Measurements from ENCODE around the gene ZMIZ1. TPM values are rescaled to one million over a fixed set of nuclear protein-coding genes. Genes with fewer than 3 reads are reported as not detected.
A peak's percentile ranks its signal among the peaks of the same experiment; 100 is the strongest.

Gene ZMIZ1
- total and polyA plus RNA-seq, 2 donors from 2014 or later = 14.2 to 97.6 TPM

DNA sequence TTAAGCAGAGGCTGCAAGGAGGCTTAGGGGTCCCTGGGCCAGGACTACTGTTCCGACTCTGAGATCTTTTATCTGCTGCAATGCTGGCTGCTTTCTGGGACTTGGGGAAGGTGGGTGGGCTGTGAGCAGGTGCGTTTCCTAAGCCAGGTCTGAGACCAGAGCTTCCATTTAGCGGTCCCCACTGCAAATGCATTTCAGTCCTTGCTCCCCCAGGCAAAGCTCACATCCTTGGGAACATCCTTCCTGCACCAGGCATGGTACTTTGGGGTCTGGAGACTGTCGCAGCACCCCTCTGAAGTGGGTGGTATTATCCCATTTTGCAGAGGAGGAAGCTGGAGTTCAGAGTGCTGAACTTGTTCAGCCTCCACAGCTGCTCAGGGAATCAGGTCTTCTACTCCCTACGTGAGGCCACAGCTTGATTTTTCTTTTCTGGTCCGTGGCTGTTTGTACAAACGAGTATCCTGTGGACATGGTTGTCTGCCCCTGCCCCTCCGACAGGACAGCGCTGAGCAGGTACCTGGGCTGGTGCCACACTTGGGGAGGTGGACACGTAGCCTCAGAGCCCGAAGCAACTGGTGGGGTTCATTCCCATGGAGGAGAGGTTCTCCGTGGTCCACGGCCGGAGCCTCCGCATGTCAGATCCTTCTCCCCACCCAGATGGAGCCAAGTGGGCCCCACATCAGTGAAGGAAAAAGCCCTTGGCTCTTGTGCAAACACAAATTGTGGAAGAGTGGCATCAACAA lies 20.0 kb downstream of the ZMIZ1 start:
- H3K9ac ChIP-seq (ENCODE audit: low read length in 3 of 3) = peak overlapping the region in 1 of 3 donors; percentile 5
- TF ChIP-seq, protein P1, sequence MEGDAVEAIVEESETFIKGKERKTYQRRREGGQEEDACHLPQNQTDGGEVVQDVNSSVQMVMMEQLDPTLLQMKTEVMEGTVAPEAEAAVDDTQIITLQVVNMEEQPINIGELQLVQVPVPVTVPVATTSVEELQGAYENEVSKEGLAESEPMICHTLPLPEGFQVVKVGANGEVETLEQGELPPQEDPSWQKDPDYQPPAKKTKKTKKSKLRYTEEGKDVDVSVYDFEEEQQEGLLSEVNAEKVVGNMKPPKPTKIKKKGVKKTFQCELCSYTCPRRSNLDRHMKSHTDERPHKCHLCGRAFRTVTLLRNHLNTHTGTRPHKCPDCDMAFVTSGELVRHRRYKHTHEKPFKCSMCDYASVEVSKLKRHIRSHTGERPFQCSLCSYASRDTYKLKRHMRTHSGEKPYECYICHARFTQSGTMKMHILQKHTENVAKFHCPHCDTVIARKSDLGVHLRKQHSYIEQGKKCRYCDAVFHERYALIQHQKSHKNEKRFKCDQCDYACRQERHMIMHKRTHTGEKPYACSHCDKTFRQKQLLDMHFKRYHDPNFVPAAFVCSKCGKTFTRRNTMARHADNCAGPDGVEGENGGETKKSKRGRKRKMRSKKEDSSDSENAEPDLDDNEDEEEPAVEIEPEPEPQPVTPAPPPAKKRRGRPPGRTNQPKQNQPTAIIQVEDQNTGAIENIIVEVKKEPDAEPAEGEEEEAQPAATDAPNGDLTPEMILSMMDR (IDR thresholded peaks at IDR 0.05; ENCODE audit: borderline replicate concordance, extremely low read depth, insufficient read depth) = no peak
- intact Hi-C loops (cut with DNase I) = no loop called here
- H3K36me3 ChIP-seq (ENCODE audit: control insufficient read depth in 2 of 3, insufficient read depth in 3 of 3, low read length in 3 of 3) = no peaks in the 10 kb centered on the region
- H3K27ac ChIP-seq (ENCODE audit: low read depth in 2 of 2, low read length in 2 of 2) = peak overlapping the region; percentile 58 to 66
- H3K4me3 ChIP-seq (ENCODE audit: low read length in 3 of 3) = no peak overlapping the region
- FAIRE-seq = no peak
- DNase-seq = no peak
- H3K27me3 ChIP-seq (ENCODE audit: control insufficient read depth, insufficient read depth, low read length) = no peaks in the 10 kb centered on the region
- H3K9me3 ChIP-seq (ENCODE audit: control insufficient read depth in 2 of 3, insufficient read depth in 1 of 3, low read length in 3 of 3) = no peaks in the 10 kb centered on the region
- H3K4me1 ChIP-seq (ENCODE audit: control insufficient read depth in 2 of 3, insufficient read depth in 2 of 3, low read depth in 1 of 3, low read length in 3 of 3) = peaks cover 0 to 84% (median 64%) of the 10 kb centered on the region in 3 donors

DNA sequence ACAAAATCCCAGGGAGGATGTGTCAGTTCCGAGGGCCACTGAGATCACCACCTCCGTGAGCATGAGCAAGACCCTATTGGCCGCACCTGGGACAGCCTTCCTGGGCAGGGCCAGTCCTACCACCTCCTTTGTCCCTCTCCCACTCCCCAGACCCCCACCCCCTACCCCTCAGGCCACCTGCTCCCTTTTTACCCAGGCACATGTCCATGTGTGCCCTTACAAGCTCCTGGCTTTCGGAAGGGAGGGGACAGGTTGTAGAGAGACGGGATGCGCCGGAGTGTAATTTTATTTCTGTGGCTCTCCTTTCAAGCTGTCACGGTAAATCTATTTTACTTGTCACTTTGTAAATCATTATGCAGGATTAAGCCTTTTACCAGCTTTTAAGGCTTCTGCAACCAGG lies 20.9 kb downstream of the ZMIZ1 start:
- Histone ChIP-seq H3K9me3 (ENCODE audit: control insufficient read depth in 2 of 3, insufficient read depth in 1 of 3, low read length in 3 of 3) (no peaks in the 10 kb centered on the region), H3K27me3 (ENCODE audit: control insufficient read depth, insufficient read depth, low read length) (no peaks in the 10 kb centered on the region), H3K4me1 (ENCODE audit: control insufficient read depth in 2 of 3, insufficient read depth in 2 of 3, low read depth in 1 of 3, low read length in 3 of 3) (peaks cover 0 to 83% (median 63%) of the 10 kb centered on the region in 3 donors), H3K27ac (ENCODE audit: low read depth in 2 of 2, low read length in 2 of 2) (peak overlapping the region in 1 of 2 donors; percentile 49), H3K9ac (ENCODE audit: low read length in 3 of 3) (no peak overlapping the region), H3K36me3 (ENCODE audit: control insufficient read depth in 2 of 3, insufficient read depth in 3 of 3, low read length in 3 of 3) (no peaks in the 10 kb centered on the region), H3K4me3 (ENCODE audit: low read length in 3 of 3) (no peak overlapping the region)
- intact Hi-C loops (cut with DNase I) = no loop called here
- FAIRE-seq = no peak
- TF ChIP-seq, protein P1 (IDR thresholded peaks at IDR 0.05; ENCODE audit: borderline replicate concordance, extremely low read depth, insufficient read depth) = no peak
- DNase-seq = peak in 3 of 5 donors; percentile 48 to 68 (median 62)

DNA sequence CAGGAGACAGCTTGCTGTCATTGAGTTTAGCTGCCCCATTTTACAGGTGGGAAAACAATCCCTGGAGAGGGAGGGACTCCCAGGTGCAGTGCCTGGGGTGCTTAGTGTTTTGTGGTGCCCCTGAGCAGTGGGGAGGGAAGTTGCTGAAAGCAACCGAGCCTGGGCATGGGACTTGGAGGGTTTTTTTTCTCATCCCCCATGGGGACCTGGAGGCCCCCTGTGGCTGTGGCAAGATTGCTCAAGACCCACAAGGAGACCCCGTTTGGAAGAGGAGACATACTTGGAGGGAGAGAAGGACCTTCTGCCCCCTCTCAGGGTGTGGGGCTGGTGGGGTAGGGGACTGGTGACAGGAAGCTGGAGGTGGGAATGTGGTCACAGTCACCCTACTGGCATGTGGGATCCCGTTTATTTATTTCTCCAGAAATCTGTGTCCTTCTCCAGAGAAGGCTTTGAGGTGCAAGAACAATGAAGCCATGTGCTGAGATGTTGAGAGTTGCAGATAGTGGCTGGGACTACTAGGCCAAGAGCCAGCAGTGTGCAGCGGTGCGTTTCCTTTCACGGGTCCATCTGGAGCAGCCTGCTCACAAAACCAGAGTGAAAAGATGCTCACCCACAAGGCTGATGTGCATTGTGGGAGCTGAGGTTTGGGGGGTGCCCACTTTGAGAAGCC lies 21.5 kb downstream of the ZMIZ1 start:
- Histone ChIP-seq H3K27me3 (ENCODE audit: control insufficient read depth, insufficient read depth, low read length) (no peaks in the 10 kb centered on the region), H3K36me3 (ENCODE audit: control insufficient read depth in 2 of 3, insufficient read depth in 3 of 3, low read length in 3 of 3) (no peaks in the 10 kb centered on the region), H3K27ac (ENCODE audit: low read depth in 2 of 2, low read length in 2 of 2) (peak overlapping the region in 1 of 2 donors; percentile 49), H3K4me1 (ENCODE audit: control insufficient read depth in 2 of 3, insufficient read depth in 2 of 3, low read depth in 1 of 3, low read length in 3 of 3) (peaks cover 0 to 84% (median 65%) of the 10 kb centered on the region in 3 donors), H3K9ac (ENCODE audit: low read length in 3 of 3) (no peak overlapping the region), H3K9me3 (ENCODE audit: control insufficient read depth in 2 of 3, insufficient read depth in 1 of 3, low read length in 3 of 3) (no peaks in the 10 kb centered on the region), H3K4me3 (ENCODE audit: low read length in 3 of 3) (no peak overlapping the region)
- DNase-seq (peak in 3 of 5 donors; percentile 62 to 70 (median 67)), FAIRE-seq (no peak)
- TF ChIP-seq, protein P1 (IDR thresholded peaks at IDR 0.05; ENCODE audit: borderline replicate concordance, extremely low read depth, insufficient read depth) = no peak
- intact Hi-C loops (cut with DNase I) = no loop called here

All from kidney (tissue), 14 donors.